Endothelial cell of umbilical vein (primary cell): ENCODE results near the gene ZNF385D. TPM values are rescaled to one million over a fixed set of nuclear protein-coding genes. Genes with fewer than 3 reads are reported as not detected.

Experiments used
- BruUV-seq: library from RNA; stranded (reverse); fragments of 400-500 nt; replicated peaks from 2 replicates; lab custom pipeline; 2021; lab: Mats Ljungman, UMichigan
- CTCF ChIA-PET: fragments of 300-600, 350-600 bp; sonication (Branson Sonifier 250); formaldehyde crosslinking; loops from one replicate; lab custom pipeline; 2021; ENCODE audit warnings: antibody characterized with exemption, inconsistent platforms; lab: Charles Lee
- POLR2A ChIA-PET: fragments of 300-600, 350-600 bp; sonication (Branson Sonifier 250); formaldehyde crosslinking; loops from one replicate; lab custom pipeline; 2021; ENCODE audit warnings: antibody characterized with exemption, inconsistent platforms; lab: Charles Lee
- DNase-seq: peaks from one replicate; pipeline ENCODE4 v3.0.0-alpha.2; 2011; ENCODE audit warnings: low read depth, low spot score
- FAIRE-seq: peaks from 2 replicates; lab custom pipeline; 2011; peaks lifted over from hg19 to GRCh38; lab: Jason Lieb, UNC
- H2AFZ ChIP-seq: 2 replicates; pipeline ENCODE4 v1.6.0; 2012; ENCODE audit warnings: low read depth, low read length, control low read depth, inconsistent platforms
- H3K27ac ChIP-seq: 2 replicates; pipeline ENCODE4 v1.5.1; 2011; ENCODE audit warnings: low read depth, mild to moderate bottlenecking, control low read depth, low read length, moderate library complexity; ENCODE audit not compliant: insufficient read depth
- H3K27me3 ChIP-seq, 2 experiments: 2 replicates each; pipeline versions ENCODE4 v1.6.0 to v1.6.1; 2011; ENCODE audit warnings: low read length in 2 of 2, mixed read lengths in 1 of 2; ENCODE audit not compliant: control insufficient read depth in 2 of 2, insufficient read depth in 2 of 2
- H3K36me3 ChIP-seq, 2 experiments: 2 replicates in 1 of 2; 3 replicates in 1 of 2; pipeline ENCODE4 v1.5.1; 2011; ENCODE audit warnings: low read length in 2 of 2, mild to moderate bottlenecking in 1 of 2, moderate library complexity in 1 of 2; ENCODE audit not compliant: control insufficient read depth in 2 of 2, insufficient read depth in 2 of 2; ENCODE audit errors: extremely low read depth in 1 of 2
- H3K4me1 ChIP-seq: 3 replicates; pipeline ENCODE4 v1.5.1; 2011; ENCODE audit warnings: mild to moderate bottlenecking, low read length; ENCODE audit not compliant: control insufficient read depth, insufficient read depth; ENCODE audit errors: extremely low read depth
- H3K4me2 ChIP-seq: 2 replicates; pipeline ENCODE4 v1.6.1; 2011; ENCODE audit warnings: low read length, control low read depth, mixed read lengths; ENCODE audit not compliant: insufficient read depth
- H3K4me3 ChIP-seq, 3 experiments: fragments of 200-600 bp in 1 of 3; sonication (generic), shearing (Covaris generic) in 1 of 3; replicated peaks in 1 of 3; 2 replicates each; pipeline ENCODE4 v1.5.1; 2011 to 2016; ENCODE audit warnings: control low read depth in 3 of 3, low read length in 3 of 3, mild to moderate bottlenecking in 2 of 3, inconsistent platforms in 1 of 3, low read depth in 1 of 3, moderate library complexity in 1 of 3; ENCODE audit not compliant: insufficient read depth in 1 of 3
- H3K79me2 ChIP-seq: 2 replicates; pipeline ENCODE4 v1.6.0; 2012; ENCODE audit warnings: low read length, inconsistent platforms; ENCODE audit not compliant: control insufficient read depth, insufficient read depth
- H3K9ac ChIP-seq: replicated peaks from 2 replicates; pipeline ENCODE3; 2011; ENCODE audit warnings: low read length, control low read depth; ENCODE audit not compliant: insufficient read depth; ENCODE audit errors: extremely low read depth
- H3K9me1 ChIP-seq: replicated peaks from 3 replicates; pipeline ENCODE4 v1.6.0; 2011; ENCODE audit warnings: mild to moderate bottlenecking, low read length; ENCODE audit not compliant: control insufficient read depth, insufficient read depth; ENCODE audit errors: extremely low read depth
- H3K9me3 ChIP-seq: replicated peaks from 2 replicates; pipeline ENCODE4 v1.5.1; 2012; ENCODE audit warnings: low read length, inconsistent platforms; ENCODE audit not compliant: control insufficient read depth, insufficient read depth
- H4K20me1 ChIP-seq: replicated peaks from 2 replicates; pipeline ENCODE3; 2011; ENCODE audit warnings: mild to moderate bottlenecking, low read length; ENCODE audit not compliant: control insufficient read depth, insufficient read depth; ENCODE audit errors: extremely low read depth
- EZH2 ChIP-seq: IDR thresholded peaks from 2 replicates; pipeline ENCODE4 v1.6.1; 2012; ENCODE audit warnings: borderline replicate concordance, low read depth, mild to moderate bottlenecking, moderate library complexity, low read length, inconsistent platforms; ENCODE audit not compliant: severe bottlenecking
- FOS ChIP-seq: IDR thresholded peaks from 2 replicates; pipeline ENCODE4 v1.6.1; 2011; ENCODE audit warnings: mild to moderate bottlenecking, low read length, moderate library complexity, borderline replicate concordance; ENCODE audit not compliant: insufficient read depth
- GATA2 ChIP-seq: IDR thresholded peaks from 2 replicates; pipeline ENCODE4 v1.7.0; 2011; ENCODE audit warnings: low read depth, mild to moderate bottlenecking, moderate library complexity, mixed read lengths, low read length; ENCODE audit not compliant: insufficient read length, insufficient read depth
- JUN ChIP-seq: IDR thresholded peaks from 2 replicates; pipeline ENCODE4 v1.6.1; 2011; ENCODE audit warnings: borderline replicate concordance, low read depth; ENCODE audit not compliant: insufficient read length, insufficient read depth
- MYC ChIP-seq: IDR thresholded peaks from one replicate; pipeline ENCODE4 v1.6.1; 2011; ENCODE audit warnings: mild to moderate bottlenecking, low read depth, low read length
- POLR2A ChIP-seq: IDR thresholded peaks from 2 replicates; pipeline ENCODE4 v1.6.1; 2012; ENCODE audit warnings: low read depth, mild to moderate bottlenecking, control low read depth, low read length
- POLR2AphosphoS5 ChIP-seq: IDR thresholded peaks from 2 replicates; pipeline ENCODE4 v1.6.1; 2012; ENCODE audit warnings: low read depth, mild to moderate bottlenecking, control low read depth, low read length, moderate library complexity; ENCODE audit not compliant: insufficient read depth
- dilution Hi-C: fragments of 300-500 bp; cut with MboI; formaldehyde crosslinking; loops from one replicate; pipeline ENCODE4 v1.15.0; 2019; ENCODE audit warnings: low sequenced_read_pairs; ENCODE audit not compliant: extremely low pct_ligation_motif_present
- intact Hi-C: fragments of 100-400 bp; cut with micrococcal nuclease; formaldehyde crosslinking; loops from one replicate; pipeline ENCODE4 v1.10.0; 2022
- polyA plus RNA-seq, 4 experiments: library from polyadenylated mRNA; depleted of rRNA in 3 of 4; stranded (reverse) in 3 of 4; unstranded in 1 of 4; fragments of >200 nt; gene quantifications; 2 replicates each; pipeline versions ENCODE4 v1.2.1 to v1.2.3, GENCODE V29; 2011 to 2012; ENCODE audit warnings: missing spikeins in 1 of 4
- total RNA-seq: library from RNA; stranded (reverse); gene quantifications from 2 replicates; pipeline ENCODE4 v1.2.3, GENCODE V29; 2021
- TF ChIP-seq, protein P1 (sequence below): IDR thresholded peaks from 2 replicates; pipeline ENCODE4 v1.6.1; 2011; ENCODE audit not compliant: insufficient read depth, insufficient read length
- TF ChIP-seq, protein P2 (sequence below), 2 donors: IDR thresholded peaks; 1 replicate in 1 of 2; 2 replicates in 1 of 2; pipeline ENCODE4 v1.5.1; 2011; ENCODE audit warnings: low read length in 2 of 2, mild to moderate bottlenecking in 2 of 2, moderate library complexity in 2 of 2, control low read depth in 1 of 2, inconsistent platforms in 1 of 2, low read depth in 1 of 2; ENCODE audit not compliant: insufficient read depth in 1 of 2; ENCODE audit errors: extremely low read depth in 1 of 2

ZNF385D gene
- total and polyA plus RNA-seq, 2 donors (not counting 3 experiments of a cell fraction or from before 2014, with no cell fraction given) = not detected

DNA sequence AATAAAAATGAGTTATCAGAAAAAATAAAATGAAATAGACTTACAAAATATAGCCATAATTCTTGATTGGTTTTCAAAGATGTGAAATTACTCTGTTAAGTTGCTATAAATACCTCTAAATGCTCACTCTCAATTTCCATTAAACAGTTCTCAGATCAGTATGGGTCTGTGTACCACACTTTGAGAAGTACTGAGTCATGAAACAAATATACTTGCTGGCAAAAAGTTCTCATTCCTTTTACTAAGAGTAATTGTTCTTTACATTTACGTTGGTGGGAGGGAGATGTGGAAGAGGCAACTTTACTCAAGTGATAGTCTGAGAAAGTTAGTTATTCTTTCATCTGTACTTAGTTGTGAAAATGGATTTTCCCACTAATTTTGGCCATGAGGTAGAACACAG lies 96.3 kb downstream of the ZNF385D start:
- FAIRE-seq = no peak
- intact Hi-C loops (no loop called here), dilution Hi-C loops (no loop called here)
- no peak overlapping the region for H3K4me2 ChIP-seq
- H3K4me1 ChIP-seq = no peaks in the 10 kb centered on the region
- CTCF ChIA-PET = no interaction called here
- DNase-seq = no peak
- no TSS peak for BruUV-seq
- H4K20me1 ChIP-seq = no peaks in the 10 kb centered on the region
- no peak overlapping the region for H2AFZ ChIP-seq
- H3K9me1 ChIP-seq = no peaks in the 10 kb centered on the region
- TF ChIP-seq, protein P1, sequence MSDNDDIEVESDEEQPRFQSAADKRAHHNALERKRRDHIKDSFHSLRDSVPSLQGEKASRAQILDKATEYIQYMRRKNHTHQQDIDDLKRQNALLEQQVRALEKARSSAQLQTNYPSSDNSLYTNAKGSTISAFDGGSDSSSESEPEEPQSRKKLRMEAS = no peak
- no peak for TF ChIP-seq MYC
- TF ChIP-seq, protein P2, sequence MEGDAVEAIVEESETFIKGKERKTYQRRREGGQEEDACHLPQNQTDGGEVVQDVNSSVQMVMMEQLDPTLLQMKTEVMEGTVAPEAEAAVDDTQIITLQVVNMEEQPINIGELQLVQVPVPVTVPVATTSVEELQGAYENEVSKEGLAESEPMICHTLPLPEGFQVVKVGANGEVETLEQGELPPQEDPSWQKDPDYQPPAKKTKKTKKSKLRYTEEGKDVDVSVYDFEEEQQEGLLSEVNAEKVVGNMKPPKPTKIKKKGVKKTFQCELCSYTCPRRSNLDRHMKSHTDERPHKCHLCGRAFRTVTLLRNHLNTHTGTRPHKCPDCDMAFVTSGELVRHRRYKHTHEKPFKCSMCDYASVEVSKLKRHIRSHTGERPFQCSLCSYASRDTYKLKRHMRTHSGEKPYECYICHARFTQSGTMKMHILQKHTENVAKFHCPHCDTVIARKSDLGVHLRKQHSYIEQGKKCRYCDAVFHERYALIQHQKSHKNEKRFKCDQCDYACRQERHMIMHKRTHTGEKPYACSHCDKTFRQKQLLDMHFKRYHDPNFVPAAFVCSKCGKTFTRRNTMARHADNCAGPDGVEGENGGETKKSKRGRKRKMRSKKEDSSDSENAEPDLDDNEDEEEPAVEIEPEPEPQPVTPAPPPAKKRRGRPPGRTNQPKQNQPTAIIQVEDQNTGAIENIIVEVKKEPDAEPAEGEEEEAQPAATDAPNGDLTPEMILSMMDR (IDR thresholded peaks at IDR 0.05; ENCODE audit: extremely low read depth in 1 of 2, insufficient read depth in 1 of 2, low read depth in 1 of 2, low read length in 2 of 2) = no peak
- no peak for TF ChIP-seq FOS
- TF ChIP-seq GATA2 = no peak
- TF ChIP-seq JUN = no peak
- TF ChIP-seq POLR2A = no peak
- no peak for TF ChIP-seq POLR2AphosphoS5
- no peak for TF ChIP-seq EZH2
- H3K27me3 ChIP-seq = no peaks in the 10 kb centered on the region
- H3K9me3 ChIP-seq = no peaks in the 10 kb centered on the region
- no peak overlapping the region for H3K4me3 ChIP-seq
- no peaks in the 10 kb centered on the region for H3K36me3 ChIP-seq
- H3K9ac ChIP-seq = no peak overlapping the region
- no peaks in the 10 kb centered on the region for H3K79me2 ChIP-seq
- no peak overlapping the region for H3K27ac ChIP-seq
- POLR2A ChIA-PET = no interaction called here
